ENCODE measurements around the gene DDX51.
A peak's percentile ranks its signal among the peaks of the same experiment; 100 is the strongest.

Gene DDX51

DNA sequence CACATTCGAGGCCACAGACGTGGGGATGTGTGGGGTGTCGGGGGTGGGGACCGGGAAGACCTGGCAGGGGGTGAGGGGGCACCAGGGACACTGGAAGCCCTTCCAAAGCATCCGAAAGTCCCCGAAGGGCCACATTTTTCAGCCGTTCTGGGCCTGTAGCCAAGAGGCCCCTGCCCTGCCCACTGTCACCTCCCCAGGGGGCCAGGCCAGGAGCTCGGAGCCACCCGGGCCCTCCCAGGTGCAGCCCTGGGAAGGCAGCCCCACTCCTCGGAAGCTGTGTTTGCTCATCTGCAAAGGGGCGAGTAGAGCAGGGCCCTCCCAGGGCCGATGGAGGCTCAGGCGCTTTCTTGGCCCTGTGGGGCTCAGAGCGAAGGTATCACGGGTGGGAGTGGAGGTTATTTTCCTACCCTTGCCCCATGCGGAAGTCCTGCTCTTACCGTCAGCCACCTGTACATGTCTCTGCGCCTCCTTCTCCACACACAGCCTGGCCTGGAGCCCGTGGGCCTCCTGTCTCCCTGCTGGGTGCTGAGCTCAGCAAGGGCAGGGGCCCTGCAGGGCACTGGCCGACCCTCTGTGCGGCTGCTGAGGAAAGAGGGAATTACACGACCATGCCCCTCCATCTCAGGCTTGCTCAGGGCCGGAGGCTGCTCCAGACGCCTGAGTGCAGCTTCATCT lies 27.3 kb upstream of the DDX51 start:
- POLR2A ChIA-PET, result no interaction called here
- DNase-seq (ENCODE audit: low read depth, low spot score), result no peak
- CTCF ChIA-PET, result interaction anchor here (1.1 kb wide), 1 partner anchor 18 kb away, joined by 4 read pairs; no protein-coding TSS in a partner anchor
- TF ChIP-seq, protein P1, sequence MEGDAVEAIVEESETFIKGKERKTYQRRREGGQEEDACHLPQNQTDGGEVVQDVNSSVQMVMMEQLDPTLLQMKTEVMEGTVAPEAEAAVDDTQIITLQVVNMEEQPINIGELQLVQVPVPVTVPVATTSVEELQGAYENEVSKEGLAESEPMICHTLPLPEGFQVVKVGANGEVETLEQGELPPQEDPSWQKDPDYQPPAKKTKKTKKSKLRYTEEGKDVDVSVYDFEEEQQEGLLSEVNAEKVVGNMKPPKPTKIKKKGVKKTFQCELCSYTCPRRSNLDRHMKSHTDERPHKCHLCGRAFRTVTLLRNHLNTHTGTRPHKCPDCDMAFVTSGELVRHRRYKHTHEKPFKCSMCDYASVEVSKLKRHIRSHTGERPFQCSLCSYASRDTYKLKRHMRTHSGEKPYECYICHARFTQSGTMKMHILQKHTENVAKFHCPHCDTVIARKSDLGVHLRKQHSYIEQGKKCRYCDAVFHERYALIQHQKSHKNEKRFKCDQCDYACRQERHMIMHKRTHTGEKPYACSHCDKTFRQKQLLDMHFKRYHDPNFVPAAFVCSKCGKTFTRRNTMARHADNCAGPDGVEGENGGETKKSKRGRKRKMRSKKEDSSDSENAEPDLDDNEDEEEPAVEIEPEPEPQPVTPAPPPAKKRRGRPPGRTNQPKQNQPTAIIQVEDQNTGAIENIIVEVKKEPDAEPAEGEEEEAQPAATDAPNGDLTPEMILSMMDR (IDR thresholded peaks at IDR 0.05; ENCODE audit: insufficient read depth, low read length, missing control alignments), result no peak
- no peak overlapping the region for H3K4me3 ChIP-seq (ENCODE audit: low read depth, low read length)

DNA sequence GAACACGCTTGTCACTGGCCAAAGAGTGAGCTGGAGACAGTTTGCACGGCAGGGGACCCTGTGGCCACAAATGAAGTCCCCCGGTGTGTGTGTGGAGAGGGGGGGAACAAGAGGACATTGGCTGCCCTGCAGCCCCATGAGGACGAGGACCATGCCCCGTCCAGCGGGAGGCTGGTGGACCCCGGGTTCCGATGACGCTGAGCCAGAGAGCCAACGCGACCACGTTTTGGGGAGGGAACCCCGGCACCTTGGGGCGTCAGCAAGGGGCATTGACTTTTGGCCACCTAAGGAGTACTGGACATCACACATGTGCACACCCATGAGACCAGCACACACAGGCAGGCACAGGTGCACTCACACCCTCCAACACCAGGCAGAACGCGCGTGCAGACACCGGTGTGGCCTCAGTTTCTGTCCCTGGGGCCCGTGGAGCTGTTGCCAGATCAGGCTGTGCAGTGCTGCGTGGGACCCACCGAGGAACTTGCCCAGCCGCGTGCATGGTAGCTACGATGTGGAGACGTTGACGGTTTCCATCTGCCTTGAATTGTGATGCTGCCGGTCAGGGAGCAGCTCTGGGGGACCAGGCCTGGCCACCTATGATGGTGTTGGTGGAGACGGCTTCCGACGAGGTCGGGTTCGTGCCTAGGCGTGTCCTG lies 26.6 kb upstream of the DDX51 start:
- no peak overlapping the region for H3K4me3 ChIP-seq (ENCODE audit: low read depth, low read length)
- ChIA-PET CTCF (no interaction called here), POLR2A (no interaction called here)
- no peak for DNase-seq (ENCODE audit: low read depth, low spot score)
- TF ChIP-seq, protein P1 (IDR thresholded peaks at IDR 0.05; ENCODE audit: insufficient read depth, low read length, missing control alignments), result no peak

DNA sequence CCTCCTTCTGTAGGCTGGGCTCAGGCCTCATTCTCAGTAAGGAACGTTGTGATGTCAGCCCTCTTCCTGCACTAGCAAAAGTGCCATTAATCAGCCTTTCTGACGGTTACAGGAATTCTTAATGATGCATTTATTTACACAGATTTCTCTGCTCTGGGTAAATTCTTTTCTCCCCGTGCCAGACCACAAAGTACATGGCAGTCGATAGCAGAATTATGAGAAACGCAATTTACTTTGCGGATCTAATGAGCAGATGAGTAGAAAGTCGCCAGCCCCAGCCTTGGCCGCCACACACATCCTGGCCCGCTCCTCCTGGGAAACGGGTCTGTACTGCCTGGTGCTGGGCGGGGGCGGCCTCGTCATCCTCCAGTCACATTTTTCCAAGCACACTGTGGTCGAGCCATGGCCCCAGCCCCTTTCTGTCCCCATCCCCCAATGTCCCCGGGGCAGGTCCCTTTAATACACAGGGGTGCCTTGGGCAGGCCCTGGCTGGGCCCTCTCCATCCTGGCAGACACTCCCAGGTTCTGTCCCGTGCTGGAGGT lies 26.0 kb upstream of the DDX51 start:
- DNase-seq (ENCODE audit: low read depth, low spot score), result peak; percentile 47
- CTCF ChIA-PET, result no interaction called here
- no peak overlapping the region for H3K4me3 ChIP-seq (ENCODE audit: low read depth, low read length)
- TF ChIP-seq, protein P1 (IDR thresholded peaks at IDR 0.05; ENCODE audit: insufficient read depth, low read length, missing control alignments), result no peak
- POLR2A ChIA-PET, result no interaction called here

DNA sequence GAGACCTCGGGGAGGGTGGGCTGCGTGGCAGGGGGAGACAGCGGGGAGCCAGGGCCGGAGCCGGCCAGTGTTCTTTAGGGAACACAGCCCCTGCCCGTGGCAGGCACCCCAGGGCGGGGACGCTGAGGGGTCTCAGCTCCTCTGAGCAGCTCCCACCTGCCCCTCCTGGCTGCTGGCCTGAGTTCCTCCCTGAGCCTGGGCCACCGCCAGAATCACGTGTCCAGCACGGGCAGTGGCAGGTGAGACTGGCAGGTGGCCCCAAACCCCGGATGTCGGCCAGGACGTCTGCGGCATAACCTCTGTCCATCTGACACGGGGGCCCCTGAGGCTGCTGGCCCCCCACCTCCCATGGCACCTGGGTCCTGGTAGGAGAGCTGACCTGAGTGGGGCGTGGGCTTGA lies 25.3 kb upstream of the DDX51 start:
- CTCF ChIA-PET, result no interaction called here
- no peak for DNase-seq (ENCODE audit: low read depth, low spot score)

DNA sequence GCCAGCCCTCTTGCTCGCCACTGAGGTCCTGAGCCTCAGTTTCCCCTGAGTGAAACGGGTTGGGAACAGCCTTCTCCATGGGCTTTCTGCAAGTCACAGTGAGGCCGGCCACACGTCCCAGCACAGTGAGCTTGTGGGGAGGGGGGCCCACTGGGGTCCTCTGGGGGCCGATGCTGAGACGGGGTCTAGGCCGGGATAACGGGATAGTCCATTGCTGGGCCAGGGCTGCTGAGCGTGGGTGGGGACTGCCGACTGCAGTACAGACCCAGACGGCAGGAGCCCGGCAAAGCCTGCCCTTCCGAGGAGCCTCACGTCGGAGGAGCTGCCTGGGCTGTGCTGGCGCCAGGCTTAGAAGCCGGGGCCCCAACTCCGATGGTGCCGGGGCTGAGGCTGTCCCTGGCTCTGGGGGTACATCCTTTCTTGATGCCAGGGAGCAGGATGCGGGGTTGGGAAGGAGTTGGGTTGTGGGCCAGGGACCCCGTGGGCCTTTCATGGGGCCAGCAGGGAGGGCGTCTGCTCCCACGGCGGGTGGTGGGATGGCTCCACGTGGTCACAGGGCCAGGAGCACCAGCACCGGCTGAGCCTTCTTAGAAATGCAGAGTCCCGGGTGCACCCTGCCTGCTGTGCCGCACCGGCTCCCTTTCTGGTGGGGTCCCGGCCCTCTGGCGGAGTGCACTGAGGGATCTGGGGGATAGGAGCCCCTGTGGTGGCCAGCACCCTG lies 24.4 kb upstream of the DDX51 start:
- TF ChIP-seq, protein P1 (IDR thresholded peaks at IDR 0.05; ENCODE audit: insufficient read depth, low read length, missing control alignments), result no peak
- ChIA-PET CTCF (no interaction called here), POLR2A (no interaction called here)
- no peak for DNase-seq (ENCODE audit: low read depth, low spot score)
- H3K4me3 ChIP-seq (ENCODE audit: low read depth, low read length), result no peak overlapping the region

More for the DNA sequence above, 25.3 kb upstream of the DDX51 start:
- POLR2A ChIA-PET, result no interaction called here
- no peak overlapping the region for H3K4me3 ChIP-seq (ENCODE audit: low read depth, low read length)
- TF ChIP-seq, protein P1 (IDR thresholded peaks at IDR 0.05; ENCODE audit: insufficient read depth, low read length, missing control alignments), result no peak

Data from AG04449 (cell line).